ENCODE data around the gene IRAK2. TPM values are rescaled to one million over a fixed set of nuclear protein-coding genes. Genes with fewer than 3 reads are reported as not detected.

Gene IRAK2
- total RNA-seq, 2 experiments from 2014 or later, result 3.9 to 4.0 TPM

DNA sequence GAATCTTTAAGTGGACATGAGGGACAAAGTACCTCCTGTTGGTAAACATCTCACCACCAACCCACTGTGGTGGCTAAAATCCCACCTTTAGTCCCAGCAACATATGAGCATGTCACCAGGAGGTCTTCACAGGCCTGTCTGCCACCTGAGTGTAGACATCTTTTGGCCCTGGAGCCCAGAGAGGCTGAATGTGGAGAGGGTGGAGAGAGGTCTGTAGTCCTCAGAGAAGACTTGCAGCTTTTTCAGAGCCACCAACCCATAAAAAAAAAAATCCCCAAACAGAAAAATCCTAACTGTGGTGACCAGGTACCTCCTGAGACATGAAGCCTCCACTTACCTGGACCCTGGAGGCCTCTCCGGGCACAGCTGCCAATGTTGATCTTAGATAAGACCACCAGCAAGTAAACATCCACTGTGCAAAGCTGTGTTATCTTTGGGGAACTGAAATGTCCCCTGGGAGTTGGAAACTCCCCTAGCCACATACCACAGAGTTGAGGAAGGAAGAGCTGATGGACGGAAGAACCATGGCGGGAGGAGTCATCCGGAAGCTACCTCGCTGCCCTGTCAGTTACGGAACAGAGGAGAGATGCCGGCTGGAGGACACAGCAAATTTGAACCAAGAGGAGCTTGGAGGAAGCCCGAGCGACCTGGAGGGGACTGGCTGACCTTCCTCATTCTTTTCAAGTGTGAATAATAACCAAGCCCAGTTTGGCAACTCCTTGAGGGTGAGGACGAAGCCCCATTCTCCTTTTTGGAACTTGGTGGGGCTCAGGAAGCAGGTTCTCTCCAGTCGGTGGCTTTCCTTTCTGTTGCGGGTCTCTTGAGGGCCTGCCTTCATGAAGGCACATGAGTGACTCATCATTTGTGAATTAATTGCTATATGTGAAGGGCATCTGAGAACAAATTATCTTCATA, 128.0 kb downstream of the IRAK2 start, which contains the start of gene GHRL:
Gene GHRL, minus strand, starts transcription at position 443 of the 915 bp plus-strand sequence. CDS start 2,767 bp downstream, outside the sequence.
- Mint-ChIP-seq H3K36me3 (ENCODE audit: low read depth) (peaks cover 32% of the 10 kb centered on the region), H3K9me3 (ENCODE audit: low read depth) (no peaks in the 10 kb centered on the region), H3K4me1 (peaks cover 8% of the 10 kb centered on the region), H3K27ac (peak within 1 kb of the TSS; percentile 55), H3K27me3 (no peaks in the 10 kb centered on the region), H3K4me3 (no peak within 1 kb of the TSS)
- POLR2A ChIA-PET, result interaction anchor here (0.6 kb wide), 2 partner anchors 18 to 156 kb away, joined by 3 to 4 read pairs; no protein-coding TSS in a partner anchor
- DNase-seq (no peak), ATAC-seq (peak; percentile 47)
- intact Hi-C loops (cut with DNase I, micrococcal nuclease), result no loop called here
- CTCF ChIA-PET, result interaction anchor here (0.7 to 1.3 kb wide), 4 partner anchors 9 to 235 kb away, joined by 3 to 4 read pairs (median 4); no protein-coding TSS in a partner anchor

Other genes starting within 250 kb of the IRAK2 start
- under 1 TPM; 0.25 to 0.50 TPM for gene IL17RC, start 247.8 kb upstream of the IRAK2 start, total RNA-seq
- gene CRELD1, start 231.1 kb upstream of the IRAK2 start, total RNA-seq, result 10 to 100 TPM; 12.6 to 14.7 TPM
- gene PRRT3, start 212.5 kb upstream of the IRAK2 start, total RNA-seq, result 1 to 10 TPM; 8.1 to 9.7 TPM
- 10 to 100 TPM; 37.2 to 38.4 TPM for gene EMC3, start 178.1 kb upstream of the IRAK2 start, total RNA-seq
- gene FANCD2, start 138.5 kb upstream of the IRAK2 start, total RNA-seq, result 10 to 100 TPM; 86.4 to 87.7 TPM
- not detected for gene FANCD2OS, start 56.7 kb upstream of the IRAK2 start, total RNA-seq
- gene BRK1, start 49.2 kb upstream of the IRAK2 start, total RNA-seq, result 10 to 100 TPM; 83.4 to 86.6 TPM
- 10 to 100 TPM; 49.8 to 52.4 TPM for gene VHL, start 23.1 kb upstream of the IRAK2 start, total RNA-seq
- gene TATDN2, start 83.5 kb downstream of the IRAK2 start, total RNA-seq, result 10 to 100 TPM; 40.0 to 40.2 TPM
- under 1 TPM; 0.19 to 0.30 TPM for gene GHRL, start 128.0 kb downstream of the IRAK2 start, total RNA-seq
- 10 to 100 TPM; 89.9 to 92.0 TPM for gene SEC13, start 156.2 kb downstream of the IRAK2 start, total RNA-seq